Limb (tissue), 2 donors: ENCODE measurements around the gene BROX.
"Not testable (repeated sequence)": the region's sequence is repeated elsewhere in the genome, so short reads cannot be mapped to it uniquely, and the experiment has no call there.

Experiments
- DNase-seq, 2 donors: peaks; one replicate each; pipeline ENCODE4 v3.0.0-alpha.2; 2016; ENCODE audit errors: extremely low spot score in 2 of 2

The BROX gene, protein sequence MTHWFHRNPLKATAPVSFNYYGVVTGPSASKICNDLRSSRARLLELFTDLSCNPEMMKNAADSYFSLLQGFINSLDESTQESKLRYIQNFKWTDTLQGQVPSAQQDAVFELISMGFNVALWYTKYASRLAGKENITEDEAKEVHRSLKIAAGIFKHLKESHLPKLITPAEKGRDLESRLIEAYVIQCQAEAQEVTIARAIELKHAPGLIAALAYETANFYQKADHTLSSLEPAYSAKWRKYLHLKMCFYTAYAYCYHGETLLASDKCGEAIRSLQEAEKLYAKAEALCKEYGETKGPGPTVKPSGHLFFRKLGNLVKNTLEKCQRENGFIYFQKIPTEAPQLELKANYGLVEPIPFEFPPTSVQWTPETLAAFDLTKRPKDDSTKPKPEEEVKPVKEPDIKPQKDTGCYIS

DNA sequence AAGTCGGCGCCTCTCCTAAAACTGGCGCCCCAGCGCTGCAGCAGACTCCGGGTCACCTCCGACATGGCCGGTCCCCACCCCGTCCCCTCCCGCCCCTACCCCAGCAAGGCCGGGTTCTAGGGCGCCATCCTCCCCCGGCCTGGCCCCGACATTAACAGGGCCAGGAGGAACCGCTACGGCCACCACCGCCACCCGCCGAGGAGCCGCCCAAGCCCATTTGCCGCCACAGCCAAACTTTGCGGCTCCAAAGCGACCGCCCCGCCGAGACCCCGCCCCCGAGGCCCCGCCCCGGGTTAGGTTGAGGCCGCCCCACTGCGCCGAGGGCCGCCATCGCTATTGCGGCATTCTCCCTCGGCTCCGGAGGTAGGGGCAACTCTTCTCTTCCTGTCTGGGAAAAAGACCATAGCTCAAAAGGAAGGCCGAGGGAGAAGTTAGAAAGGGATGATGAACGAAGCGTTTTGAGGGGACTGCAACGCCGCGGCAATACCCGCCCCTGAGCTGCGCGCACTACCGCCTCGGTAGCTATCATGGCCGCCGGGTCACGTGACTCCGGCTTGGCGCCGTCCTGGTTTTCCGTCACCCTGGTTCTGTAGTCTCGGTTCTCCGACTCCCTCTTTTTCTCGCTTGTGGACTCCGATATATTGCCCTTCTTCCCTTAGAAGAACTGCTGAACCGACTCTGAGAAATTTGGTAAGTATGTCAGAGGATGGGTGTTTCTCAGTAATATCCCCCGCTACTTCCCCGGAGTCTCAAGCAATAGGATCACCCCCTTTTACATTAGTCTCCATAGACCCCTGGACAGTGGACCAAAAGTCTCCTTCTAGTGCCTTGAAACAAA, at the start of gene BROX, which contains the start of gene AIDA:
TSS of gene BROX (plus strand) at position 312 of the 838 bp plus-strand sequence. CDS start 3,136 bp downstream, outside the sequence.
TSS of gene AIDA (minus strand) at position 239 of the 838 bp plus-strand sequence. CDS start at position 65, 174 bp downstream.
- peak; percentile 90 to 98 for DNase-seq

GRCh38 chr1:222663431-222663934, 48.9 kb upstream of the BROX start:
- no peak for DNase-seq

DNA sequence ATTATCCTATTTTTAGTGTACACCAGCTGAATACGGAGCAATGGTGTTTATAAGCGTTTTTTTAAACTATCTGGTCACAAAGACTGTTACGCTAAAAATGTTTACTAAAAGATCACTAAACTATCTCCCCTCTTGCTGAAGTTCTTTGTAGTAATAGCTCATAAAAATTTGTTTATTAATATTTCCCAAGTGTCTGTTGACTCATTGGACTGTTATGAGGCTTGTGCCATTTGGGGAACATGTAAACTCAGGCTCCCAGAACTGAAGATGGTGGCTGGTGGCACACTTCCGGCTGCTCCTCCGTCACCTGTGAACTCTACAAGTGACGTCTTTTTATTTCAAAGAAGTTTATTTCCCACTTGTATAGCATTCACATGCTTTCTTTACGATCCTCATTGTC, 46.4 kb upstream of the BROX start:
- DNase-seq: no peak

- DNase-seq: not testable (repeated sequence)
Measured at GRCh38 chr1:222668184-222668583, 44.2 kb upstream of the BROX start.

DNA sequence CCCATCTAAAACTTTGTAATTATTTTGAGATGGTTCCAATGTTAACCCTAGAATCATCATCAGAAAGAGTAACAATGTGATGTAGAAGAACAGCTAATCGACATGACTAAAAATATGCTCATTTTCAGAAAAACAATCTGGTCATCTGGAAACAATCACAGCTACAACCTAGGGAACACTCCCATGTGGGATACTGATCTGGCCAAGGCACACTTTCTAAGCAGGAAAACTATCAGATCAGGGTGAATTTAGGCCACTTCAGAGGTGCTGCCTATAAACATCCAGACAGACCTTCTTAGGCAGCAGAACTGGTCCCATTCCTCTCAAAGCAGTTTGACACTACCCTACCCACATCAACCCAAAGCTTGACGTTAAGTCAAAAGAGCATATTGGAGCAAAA, 43.3 kb upstream of the BROX start:
- not testable (repeated sequence) for DNase-seq

DNA sequence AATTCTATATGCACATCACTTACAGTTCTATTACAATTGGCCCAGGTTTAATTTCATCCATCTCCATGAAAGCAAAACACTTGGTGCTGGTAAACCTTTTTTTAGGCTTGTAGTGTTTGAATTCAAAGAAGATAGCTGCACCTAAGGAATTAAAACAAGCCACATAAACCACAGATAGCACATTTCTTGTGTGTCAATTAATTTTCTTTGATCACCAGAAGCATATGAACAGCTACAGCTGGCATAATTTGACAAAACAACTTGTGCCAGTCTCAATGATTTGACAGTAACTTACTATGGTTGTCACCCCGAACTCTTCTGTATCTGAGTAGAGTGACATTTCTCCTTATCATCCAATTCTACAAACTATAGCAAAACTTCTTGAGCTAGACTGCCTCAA, 42.3 kb upstream of the BROX start:
- no peak for DNase-seq

GRCh38 chr1:222680080-222680479, 32.3 kb upstream of the BROX start:
- DNase-seq: no peak

DNA sequence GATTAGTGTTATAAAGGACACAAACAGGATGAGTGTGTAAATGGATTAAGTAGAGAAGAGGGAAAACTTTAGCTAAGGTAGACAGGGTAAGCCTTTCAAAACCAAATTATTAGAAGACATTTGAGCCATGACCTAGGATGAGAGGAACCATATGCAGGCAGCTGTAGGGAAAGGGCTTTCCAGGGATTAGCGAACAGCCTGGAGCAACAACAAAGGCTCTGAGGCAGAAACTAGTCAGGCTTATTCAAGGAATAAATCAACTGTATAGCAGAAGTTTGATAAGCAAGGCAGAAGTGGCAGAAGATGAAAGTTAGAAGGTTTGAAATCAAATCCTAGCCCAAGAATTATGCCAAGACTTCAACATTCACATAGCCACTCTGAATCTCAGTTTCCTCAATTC, 21.3 kb upstream of the BROX start:
- DNase-seq: no peak

DNA sequence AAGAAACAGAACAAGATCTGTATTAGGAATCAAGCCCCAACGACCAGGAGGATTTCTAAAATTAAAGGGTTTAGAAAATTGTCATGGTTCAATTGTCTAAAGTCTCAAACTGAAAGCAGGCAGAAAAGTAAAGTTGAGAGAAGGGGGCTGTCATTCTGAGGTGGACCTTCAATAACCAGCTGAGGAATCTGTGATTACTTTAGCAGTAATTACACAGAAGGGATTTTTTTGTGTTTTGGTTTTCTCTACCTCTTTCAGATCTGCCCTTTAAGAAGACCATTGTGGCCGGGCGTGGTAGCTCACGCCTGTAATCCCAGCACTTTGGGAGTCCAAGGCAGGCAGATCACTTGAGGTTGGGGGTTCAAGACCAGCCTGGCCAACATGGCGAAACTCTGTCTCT, 17.4 kb upstream of the BROX start:
- DNase-seq: no peak

- DNase-seq: no peak
Measured at GRCh38 chr1:222696741-222697140, 15.6 kb upstream of the BROX start.

DNA sequence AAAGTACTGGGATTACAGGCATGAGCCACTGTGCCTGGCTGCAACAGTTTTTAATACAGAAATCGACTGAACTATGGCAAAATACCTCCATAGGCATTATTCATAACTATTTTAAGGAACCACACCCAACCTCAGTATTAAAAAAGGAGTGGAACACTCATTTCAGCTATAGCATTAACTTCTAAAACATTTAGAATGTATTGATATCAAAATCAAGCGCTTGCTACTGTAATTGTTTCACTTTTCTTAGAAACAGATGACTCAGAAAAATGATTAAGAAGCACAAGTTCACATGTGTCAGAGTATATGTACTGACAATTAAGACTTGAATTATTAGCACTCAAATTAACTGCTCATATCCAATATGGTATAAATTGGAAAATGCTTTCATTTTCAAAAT, 15.2 kb upstream of the BROX start:
- DNase-seq: no peak

- no peak for DNase-seq
Measured at GRCh38 chr1:222697826-222698225, 14.5 kb upstream of the BROX start.

GRCh38 chr1:222702210-222702609, 10.2 kb upstream of the BROX start:
- no peak for DNase-seq

GRCh38 chr1:222704260-222704659, 8.1 kb upstream of the BROX start:
- DNase-seq: no peak

DNA sequence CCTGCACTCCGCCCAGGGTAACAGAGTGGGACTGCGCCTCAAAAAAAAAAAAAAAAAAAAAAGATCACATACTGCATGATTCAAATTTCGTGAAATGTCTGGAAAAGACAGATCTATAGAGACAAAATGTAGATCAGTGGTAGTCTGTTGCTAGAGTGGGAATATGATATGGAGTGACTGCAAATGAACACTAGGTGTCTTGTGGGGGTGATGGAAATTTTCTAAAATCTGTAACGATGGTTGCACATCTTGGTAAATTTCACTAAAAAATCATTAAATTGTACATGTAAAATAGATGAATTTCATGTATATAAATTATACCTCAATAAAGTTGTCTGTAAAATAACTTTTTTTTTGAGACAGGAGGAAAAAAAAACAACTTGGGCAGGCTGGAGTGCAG, 5.5 kb upstream of the BROX start:
- DNase-seq: no peak

- no peak for DNase-seq
Measured at GRCh38 chr1:222709700-222710153, 2.6 kb upstream of the BROX start.

GRCh38 chr1:222711319-222712252, 778 bp upstream of the BROX start:
- DNase-seq: peak; percentile 43 to 67

GRCh38 chr1:222713091-222713961, 962 bp downstream of the BROX start:
- peak; percentile 93 to 96 for DNase-seq

GRCh38 chr1:222716393-222716792, 4.0 kb downstream of the BROX start:
- DNase-seq: no peak

DNA sequence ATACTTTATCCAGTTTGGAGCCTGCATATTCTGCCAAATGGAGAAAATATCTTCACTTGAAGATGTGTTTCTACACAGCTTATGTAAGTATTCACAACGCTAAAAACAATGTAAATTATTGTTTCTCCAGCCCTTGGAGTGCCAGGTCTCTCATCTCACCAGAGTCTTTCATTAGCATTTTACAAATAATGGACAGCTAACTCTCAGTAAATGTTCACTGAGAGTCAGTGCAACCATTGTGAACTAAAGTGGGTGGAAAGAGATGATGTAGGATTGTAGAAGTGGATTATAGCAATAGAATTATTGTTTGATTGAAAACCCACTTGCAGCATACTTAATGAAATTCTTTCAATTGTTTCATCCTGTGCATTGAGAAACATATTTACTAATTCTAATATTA, 16.4 kb downstream of the BROX start:
- DNase-seq: no peak
